Endometrial microvascular endothelial cells (primary cell): ENCODE data around the gene ZNF891. TPM values are rescaled to one million over a fixed set of nuclear protein-coding genes. Genes with fewer than 3 reads are reported as not detected.

Experiments
- in situ Hi-C: cut with HindIII; loops from 2 replicates; pipeline ENCODE4 v1.10.0; 2017; ENCODE audit warnings: low sequenced_read_pairs, low pct_unique_long_range_greater_than_20kb; ENCODE audit errors: inconsistent ontology term
- total RNA-seq: library from RNA; depleted of rRNA; stranded (reverse); fragments of >200 nt; gene quantifications from one replicate; pipeline ENCODE4 v1.2.3, GENCODE V29; 2015; ENCODE audit errors: inconsistent ontology term

ZNF891 gene
- 0.37 TPM for total RNA-seq

DNA sequence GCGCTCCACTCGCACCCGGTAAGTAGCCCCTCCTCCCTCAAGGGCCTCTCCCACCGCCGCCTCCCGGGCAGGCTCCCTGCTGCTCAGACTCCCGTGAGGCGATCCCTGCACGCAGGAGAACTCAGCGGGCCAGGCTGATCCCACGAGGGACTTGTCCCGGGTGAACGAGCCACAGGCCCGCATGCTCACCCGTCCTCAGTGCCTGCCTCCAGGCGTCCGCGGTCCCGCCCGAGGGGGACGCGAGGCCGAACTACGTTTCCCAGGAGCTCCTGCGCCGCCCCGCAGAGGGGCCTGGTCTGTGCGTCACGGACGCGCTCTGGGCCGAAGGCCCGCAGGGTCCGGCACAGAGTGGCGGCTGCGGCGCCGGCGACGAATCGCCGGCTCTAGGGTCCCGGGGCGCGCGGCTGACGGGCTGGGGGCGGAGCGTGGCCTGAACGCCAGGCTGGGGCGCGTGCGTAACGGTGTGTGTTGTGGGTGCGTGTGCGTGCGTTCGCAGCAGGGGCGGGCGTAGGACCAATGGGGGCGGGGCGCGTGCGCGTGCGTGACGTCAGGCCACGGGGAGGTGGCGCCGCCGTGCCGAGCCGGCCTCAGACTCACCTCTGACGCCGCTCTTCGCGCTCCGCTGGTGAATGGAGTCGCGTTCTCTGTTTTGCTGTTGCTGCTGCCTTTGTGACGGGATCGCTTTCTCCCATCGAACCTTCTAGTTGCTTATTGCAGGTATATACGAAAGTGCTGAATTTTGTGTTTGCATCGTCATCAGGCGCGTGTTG is at the start of gene ZNF891, which contains the start of gene ZNF10:
Gene ZNF891 (minus strand): TSS at position 237 of the 770 bp plus-strand sequence. CDS start 8,356 bp downstream, outside the sequence.
Gene ZNF10 (plus strand): TSS at position 590 of the 770 bp plus-strand sequence. CDS start 13,866 bp downstream, outside the sequence.
- in situ Hi-C loops = no loop called here

DNA sequence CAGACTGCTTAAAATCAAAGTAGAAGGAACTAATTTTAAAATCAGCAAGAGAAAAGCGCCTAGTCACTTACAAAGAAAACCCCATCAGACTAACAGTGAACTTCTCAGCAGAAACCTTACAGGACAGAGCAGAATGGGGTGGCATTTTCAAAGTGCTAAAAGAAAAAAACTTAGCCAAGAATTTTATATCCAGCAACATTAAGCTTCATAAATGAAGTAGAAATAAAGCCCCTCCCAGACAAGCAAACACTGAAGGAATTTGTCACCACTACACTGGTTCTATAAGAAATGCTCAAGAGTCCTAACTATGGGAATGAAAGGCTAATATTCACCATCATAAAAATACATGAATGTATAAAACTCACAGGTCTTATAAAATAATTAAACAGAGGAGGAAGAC is 44.8 kb upstream of the ZNF891 start:
- in situ Hi-C loops = no loop called here

- in situ Hi-C loops = no loop called here
Measured at GRCh38 chr12:133172491-133172890, 42.4 kb upstream of the ZNF891 start.

- in situ Hi-C loops = no loop called here
Measured at GRCh38 chr12:133165776-133166175, 35.7 kb upstream of the ZNF891 start.

GRCh38 chr12:133156125-133156690 is 26.1 kb upstream of the ZNF891 start:
- in situ Hi-C loops = no loop called here

DNA sequence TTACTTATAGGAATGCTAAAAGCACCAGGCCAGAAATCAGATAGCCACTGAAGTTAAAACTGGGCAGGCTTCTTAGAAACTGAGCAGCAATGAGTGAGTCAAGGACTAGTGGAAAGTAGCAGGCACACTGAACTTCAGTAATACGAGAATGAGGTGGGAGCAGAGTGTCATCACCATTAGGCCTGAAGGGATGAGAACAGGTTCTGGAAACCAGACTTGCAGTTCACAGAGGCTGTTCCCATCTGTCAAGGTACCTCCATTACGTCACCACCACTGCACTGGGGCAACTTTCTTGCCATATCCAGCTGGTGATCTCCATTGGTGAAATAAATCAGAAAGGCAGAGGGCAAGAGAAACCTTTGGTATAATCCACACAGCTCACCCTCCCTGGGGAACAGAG is 15.9 kb upstream of the ZNF891 start:
- in situ Hi-C loops = no loop called here

DNA sequence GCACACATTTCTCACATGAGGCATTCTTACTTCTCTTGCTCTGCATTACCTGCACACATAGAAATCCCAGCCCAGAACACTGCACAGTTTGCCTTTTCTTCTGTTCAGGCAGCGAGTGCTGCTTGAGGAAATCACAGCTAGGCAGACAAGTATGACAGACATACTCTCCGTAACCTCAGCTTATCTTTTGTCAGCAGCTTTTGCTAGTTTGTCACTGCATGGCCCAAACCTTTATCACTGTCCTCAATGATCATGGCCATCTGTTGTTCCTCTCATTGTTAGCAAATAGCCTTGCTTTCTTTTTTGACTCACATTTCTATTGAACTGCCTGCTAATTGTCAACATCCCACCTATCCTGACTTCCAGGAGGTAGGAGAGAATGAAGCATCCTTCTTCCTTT is 5.7 kb upstream of the ZNF891 start:
- in situ Hi-C loops = no loop called here

DNA sequence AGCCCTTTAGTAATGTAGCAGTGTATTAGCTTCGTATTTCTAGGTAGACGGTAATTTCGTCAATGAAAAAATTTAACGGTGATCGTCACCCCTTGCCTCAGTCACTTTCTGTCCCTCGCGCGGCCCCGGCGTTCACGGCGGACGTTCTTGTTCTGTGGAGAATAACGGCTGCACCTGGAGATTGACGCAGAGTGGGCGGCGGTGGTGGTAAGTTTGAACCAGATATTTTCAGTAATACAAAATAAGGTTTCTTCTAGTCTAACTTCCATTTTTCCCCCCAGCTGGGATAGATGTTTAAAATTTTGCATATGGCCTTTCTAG is 694 bp upstream of the ZNF891 start:
- in situ Hi-C loops = no loop called here

DNA sequence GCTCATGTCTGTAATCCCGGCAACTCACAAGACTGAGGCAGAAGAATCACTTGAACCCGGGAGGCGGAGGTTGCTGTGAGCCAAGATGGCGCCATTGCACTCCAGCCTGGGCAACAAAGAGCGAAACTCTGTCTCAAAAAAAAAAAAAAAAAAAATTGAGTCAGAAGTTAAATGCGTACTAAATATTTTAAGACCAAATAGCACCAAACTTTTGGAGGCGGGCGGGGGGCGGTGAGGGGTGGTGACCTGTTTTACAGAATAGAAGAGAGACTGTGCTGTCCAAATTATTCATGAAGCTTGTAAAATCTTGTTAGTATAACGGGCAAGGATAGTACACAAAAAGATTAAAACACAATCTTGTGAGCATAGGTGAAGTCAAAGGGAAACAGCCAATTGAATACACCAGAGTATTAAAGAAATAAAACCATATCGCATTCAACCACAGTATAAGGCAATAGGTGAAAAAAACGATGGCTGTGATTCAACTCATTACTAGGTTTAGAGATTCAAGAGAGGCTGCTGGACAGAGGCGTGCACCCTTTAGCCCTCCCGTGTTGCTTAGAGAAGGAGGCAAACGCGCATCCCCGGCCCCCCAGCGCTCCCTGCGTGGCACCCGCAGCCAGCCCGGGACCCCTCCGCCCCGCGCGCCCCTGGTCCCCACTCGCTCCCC is 571 bp downstream of the ZNF891 start:
- in situ Hi-C loops = no loop called here

DNA sequence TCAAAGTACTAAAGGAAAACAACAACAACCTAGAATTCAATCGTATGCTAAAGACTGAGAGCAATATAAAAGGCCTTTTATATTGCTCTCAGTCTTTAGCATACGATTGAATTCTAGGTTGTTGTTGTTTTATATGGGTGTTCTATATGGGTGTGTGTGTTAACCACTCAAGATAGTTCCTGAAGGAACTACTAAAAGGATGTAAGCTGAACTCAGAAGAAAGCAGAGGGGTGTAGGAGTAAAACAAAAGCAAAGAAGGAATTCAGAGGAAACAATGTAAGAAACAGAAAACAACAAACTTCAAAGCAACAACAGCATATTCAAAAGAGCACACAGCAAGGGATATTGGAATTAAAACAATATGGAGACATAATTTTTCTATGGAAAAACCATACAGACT is 5.4 kb downstream of the ZNF891 start:
- in situ Hi-C loops = no loop called here

- in situ Hi-C loops = no loop called here
Measured at GRCh38 chr12:133120385-133121191, 9.5 kb downstream of the ZNF891 start.

DNA sequence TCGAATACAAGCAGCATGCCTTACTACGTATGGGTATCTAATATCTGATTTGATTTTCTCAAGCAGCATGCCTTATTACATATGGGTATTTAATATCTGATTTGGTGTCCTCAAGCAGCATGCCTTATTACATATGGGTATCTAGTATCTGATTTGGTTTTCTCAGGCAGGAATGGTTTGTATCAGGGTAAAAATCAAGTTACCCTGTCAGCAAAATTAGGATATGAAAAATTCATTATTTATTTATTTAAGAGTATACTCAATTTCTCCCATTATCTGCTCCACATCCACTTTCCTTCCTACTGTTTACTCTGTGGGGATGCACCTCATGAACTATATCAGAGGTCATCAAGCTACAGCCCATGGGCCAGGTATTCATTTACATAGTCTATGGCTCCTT is 21.9 kb downstream of the ZNF891 start:
- in situ Hi-C loops = no loop called here

- in situ Hi-C loops = no loop called here
Measured at GRCh38 chr12:133107121-133107520, 23.0 kb downstream of the ZNF891 start.

- in situ Hi-C loops = no loop called here
Measured at GRCh38 chr12:133106253-133106652, 23.8 kb downstream of the ZNF891 start.

DNA sequence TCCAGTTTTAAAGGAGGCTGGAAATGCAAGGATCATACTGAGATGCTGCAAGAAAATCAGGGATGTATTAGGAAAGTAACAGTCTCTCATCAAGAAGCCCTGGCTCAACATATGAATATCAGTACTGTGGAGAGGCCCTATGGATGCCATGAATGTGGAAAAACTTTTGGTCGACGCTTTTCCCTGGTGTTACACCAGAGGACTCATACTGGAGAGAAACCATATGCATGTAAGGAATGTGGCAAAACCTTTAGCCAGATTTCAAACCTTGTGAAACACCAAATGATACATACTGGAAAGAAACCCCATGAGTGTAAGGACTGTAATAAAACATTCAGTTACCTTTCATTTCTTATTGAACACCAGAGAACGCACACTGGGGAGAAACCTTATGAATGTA is 24.5 kb downstream of the ZNF891 start:
- in situ Hi-C loops = no loop called here

GRCh38 chr12:133083345-133083744 is 46.7 kb downstream of the ZNF891 start:
- in situ Hi-C loops = no loop called here

- in situ Hi-C loops = no loop called here
Measured at GRCh38 chr12:133081159-133081780, 48.8 kb downstream of the ZNF891 start.

DNA sequence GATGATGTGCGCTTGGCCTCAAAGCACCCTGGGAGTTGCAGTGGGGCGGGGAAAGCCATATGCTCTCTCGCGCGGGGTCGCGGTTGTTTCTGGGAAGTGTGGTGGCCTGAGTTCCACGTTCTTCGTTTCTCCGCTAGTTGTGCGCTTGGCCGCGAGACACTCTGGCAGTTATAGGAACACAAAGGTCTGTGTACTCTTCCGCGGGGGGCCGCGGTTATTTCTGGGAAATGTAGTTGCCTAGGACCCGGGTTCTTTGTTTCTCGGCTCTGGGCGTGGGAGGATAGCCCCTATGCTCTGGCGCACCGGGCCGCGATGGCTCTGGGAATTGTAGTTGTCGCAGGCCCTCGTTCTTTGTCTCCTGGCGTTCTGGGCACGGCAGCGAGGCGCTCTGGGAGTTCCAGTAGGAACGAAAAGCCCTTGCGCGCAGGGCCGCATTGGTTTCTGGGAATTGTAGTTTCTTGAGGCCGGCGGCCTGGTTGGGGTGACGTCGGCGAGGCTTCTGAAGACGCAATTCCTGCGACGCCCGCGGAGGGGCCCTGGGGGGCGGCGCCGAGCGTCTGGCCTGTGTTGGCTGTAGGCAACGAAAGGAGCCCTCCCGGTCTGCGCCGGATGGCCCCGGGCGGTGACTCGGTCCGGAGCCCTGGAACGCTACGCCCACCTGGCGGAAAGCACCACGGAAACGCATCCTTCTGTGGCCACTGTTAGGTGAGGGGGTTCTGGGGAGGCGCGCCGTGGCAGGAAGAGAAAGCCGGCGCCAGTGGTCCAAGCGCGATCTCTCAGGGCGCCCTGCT is 49.5 kb downstream of the ZNF891 start, which contains the start of gene ZNF140:
Gene ZNF140 (plus strand): TSS at position 556 of the 791 bp plus-strand sequence. CDS start 398 bp downstream, outside the sequence.
- in situ Hi-C loops = no loop called here
